GM12801 (cell line): ENCODE data around the gene ADORA1.

Experiments
- TF ChIP-seq, protein P1 (sequence below): IDR thresholded peaks from one replicate; pipeline ENCODE4 v1.5.1; 2011; ENCODE audit warnings: control low read depth; ENCODE audit not compliant: insufficient read length; ENCODE audit errors: extremely low read depth

The ADORA1 gene

DNA sequence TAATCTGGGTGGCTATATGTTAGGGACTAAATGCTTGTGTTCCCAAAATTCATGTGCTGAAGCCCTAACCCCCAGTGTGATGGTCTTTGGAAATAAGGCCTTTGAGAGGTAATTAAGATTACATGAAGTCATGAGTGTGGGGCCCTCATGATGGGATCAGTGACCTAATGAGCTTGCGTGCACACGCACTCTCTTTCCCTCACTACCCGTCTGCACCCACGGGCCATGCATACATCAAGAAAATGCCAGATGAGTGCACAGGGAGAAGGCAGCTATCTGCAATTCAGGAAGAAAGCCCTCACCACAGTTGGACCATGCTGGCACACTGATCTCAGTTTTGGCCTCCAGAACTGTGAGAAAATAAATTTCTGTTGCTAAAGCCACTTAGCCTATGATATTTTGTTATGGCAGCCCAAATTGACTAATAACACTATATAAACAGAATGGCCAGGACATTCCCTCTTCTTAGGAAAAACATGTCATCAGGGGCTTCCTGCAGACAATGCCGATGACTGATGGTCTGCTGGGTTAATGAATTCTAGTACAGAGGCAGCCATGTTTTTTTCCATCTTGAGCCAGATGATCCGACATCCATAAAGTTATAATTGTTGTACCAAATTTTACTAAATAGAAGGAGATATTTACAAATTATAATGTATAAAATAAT, 23.6 kb upstream of the ADORA1 start:
- TF ChIP-seq, protein P1, sequence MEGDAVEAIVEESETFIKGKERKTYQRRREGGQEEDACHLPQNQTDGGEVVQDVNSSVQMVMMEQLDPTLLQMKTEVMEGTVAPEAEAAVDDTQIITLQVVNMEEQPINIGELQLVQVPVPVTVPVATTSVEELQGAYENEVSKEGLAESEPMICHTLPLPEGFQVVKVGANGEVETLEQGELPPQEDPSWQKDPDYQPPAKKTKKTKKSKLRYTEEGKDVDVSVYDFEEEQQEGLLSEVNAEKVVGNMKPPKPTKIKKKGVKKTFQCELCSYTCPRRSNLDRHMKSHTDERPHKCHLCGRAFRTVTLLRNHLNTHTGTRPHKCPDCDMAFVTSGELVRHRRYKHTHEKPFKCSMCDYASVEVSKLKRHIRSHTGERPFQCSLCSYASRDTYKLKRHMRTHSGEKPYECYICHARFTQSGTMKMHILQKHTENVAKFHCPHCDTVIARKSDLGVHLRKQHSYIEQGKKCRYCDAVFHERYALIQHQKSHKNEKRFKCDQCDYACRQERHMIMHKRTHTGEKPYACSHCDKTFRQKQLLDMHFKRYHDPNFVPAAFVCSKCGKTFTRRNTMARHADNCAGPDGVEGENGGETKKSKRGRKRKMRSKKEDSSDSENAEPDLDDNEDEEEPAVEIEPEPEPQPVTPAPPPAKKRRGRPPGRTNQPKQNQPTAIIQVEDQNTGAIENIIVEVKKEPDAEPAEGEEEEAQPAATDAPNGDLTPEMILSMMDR, result no peak

DNA sequence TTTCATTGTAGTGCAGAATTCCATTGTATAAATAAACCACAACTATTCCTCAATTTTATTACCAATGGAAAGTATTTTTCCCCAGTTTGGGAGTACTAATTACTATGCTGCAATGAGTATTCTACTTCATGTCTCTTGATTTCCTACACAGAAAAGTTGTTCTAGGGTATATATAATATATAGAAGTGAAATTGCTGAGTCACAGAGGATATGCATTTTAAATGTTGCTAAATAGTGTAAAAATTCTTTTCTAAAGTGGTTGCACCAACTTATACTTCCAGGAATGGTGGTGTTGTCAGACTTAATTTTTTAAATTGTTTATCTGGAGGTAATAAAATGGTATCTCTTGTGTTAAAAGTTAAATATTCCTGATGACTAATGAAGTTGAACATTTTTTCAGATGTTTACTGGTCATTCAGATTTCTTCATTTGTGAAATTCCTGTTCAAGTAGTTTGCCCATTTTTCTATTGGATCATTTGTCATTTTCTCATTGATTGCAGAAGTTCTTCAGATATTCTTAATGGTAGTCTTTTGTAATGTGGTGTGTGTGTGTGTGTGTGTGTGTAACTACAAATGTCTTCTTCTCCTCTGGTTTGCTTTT, 22.6 kb upstream of the ADORA1 start:
- TF ChIP-seq, protein P1, result no peak

DNA sequence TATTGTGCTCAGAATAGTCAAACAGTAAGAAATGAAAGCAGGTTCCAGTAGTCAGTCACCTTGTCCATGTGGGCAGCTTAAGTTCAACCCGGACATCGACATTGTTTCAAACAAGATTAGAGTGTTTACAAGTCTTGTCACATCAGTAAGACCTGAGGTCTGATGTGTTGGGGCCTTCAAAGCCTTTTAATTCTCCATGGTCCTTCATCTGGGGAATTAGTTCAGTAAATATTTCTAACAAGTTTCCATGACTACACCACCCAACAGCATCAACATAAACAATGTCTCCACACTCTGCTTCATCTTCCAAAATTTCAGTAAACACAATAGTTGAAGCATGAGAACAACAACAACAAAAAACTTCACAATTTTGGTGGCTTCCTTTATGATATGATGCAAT, 15.1 kb upstream of the ADORA1 start:
- TF ChIP-seq, protein P1, result no peak

DNA sequence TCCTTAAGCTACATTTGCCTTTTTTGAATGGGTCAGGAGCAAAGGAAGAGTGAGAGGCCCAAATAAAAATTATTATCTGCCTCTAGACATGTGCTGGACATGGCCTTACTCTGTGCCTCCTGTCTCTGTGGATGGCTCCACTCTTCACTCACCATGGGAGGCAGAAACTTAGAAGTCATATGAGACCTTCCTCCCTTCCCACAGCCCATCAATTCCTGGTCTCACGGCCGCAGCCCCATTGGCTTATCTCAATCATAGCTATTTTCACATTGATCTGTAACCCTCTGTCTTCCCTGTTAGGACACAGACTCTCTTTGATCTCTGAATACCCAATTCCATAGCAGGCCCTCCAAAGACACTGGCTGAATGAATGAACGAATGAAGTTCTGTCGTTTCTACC, 14.2 kb upstream of the ADORA1 start:
- TF ChIP-seq, protein P1, result no peak

DNA sequence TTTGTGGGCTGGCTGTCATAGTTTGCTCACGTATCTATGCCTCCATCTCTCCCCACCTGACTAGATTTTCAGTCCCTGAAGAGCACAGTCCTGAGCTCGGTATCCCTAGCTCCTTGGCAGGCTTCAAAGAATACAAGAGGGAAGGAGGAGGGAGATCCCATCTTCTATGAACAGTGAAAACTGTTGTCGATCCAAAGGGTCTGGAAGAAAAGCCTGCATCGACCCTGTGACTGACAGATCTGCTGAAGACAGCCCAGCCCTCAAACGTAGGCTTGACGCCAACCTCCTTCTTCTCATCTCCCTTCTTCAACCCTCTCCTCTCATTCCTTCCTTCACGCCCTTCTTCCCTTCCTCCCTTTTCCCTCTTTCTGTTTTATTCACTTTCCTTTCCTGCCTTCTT, 13.3 kb upstream of the ADORA1 start:
- TF ChIP-seq, protein P1, result no peak

DNA sequence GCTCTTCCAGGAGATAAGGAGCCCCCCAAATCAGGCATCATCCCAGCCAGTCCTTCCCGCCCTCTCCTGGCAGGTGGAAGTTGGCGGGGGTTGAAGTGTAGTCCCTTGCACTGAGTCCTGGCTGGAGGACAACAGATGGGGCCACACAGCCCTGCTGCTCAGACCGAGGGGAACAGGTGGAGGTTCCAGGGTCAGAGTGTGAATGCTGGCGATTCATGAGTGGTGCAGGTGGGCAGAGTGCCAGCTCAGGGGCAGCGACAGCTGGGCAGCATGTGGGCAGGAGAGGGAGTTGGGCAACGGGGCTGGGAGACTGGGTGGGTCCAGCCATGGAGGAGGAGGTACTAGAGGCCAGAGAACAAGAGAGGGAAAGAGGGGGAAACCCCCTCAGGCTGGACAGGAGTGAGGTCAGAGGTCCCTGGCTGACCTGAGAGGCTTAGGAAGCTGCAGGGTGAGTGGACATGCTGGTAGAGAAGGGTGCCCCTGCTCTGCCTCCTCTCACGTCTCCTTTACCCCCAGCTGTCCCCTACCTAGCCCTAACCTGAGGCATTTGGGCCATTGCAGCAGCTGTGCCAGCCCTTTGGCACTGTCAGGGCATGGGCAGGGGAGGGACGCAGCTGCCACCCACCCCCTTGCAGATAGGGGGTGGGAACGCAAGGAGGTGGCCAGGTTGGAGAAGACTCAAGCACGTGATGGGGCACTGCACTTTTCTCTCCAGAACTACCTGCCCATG, 11.3 kb upstream of the ADORA1 start:
- TF ChIP-seq, protein P1, result no peak
